Skin epidermis (tissue), 12 donors: ENCODE measurements around the gene LAMA1.

Experiments
- H3K27ac ChIP-seq, 21 experiments: fragments of 200-600 bp; sonication (generic) in 11 of 21; one replicate each; pipeline ENCODE4 v1.5.0; 2020; ENCODE audit warnings: mild to moderate bottlenecking in 3 of 21, inconsistent platforms in 2 of 21, moderate library complexity in 2 of 21
- H3K4me3 ChIP-seq, 7 experiments: fragments of 200-600 bp; sonication (generic) in 2 of 7; one replicate each; pipeline ENCODE4 v1.5.0; 2020; ENCODE audit warnings: inconsistent platforms in 2 of 7, mild to moderate bottlenecking in 2 of 7, moderate library complexity in 1 of 7

Gene LAMA1

GRCh38 chr18:6928359-6928758, 189.2 kb downstream of the LAMA1 start:
- Histone ChIP-seq H3K4me3 (no peak overlapping the region), H3K27ac (peak overlapping the region in 1 of 21 experiments; percentile 59)

GRCh38 chr18:6927153-6927552, 190.4 kb downstream of the LAMA1 start:
- Histone ChIP-seq H3K27ac (peak overlapping the region in 2 of 21 experiments; percentile 48 to 59), H3K4me3 (no peak overlapping the region)

GRCh38 chr18:6923220-6923619, 194.4 kb downstream of the LAMA1 start:
- no peak overlapping the region for H3K27ac ChIP-seq
- no peak overlapping the region for H3K4me3 ChIP-seq

GRCh38 chr18:6921571-6921970, 196.0 kb downstream of the LAMA1 start:
- no peak overlapping the region for H3K4me3 ChIP-seq
- H3K27ac ChIP-seq: no peak overlapping the region

GRCh38 chr18:6920099-6920955, 197.3 kb downstream of the LAMA1 start:
- Histone ChIP-seq H3K27ac (no peak overlapping the region), H3K4me3 (no peak overlapping the region)

GRCh38 chr18:6917072-6917471, 200.5 kb downstream of the LAMA1 start:
- no peak overlapping the region for H3K27ac ChIP-seq
- no peak overlapping the region for H3K4me3 ChIP-seq

GRCh38 chr18:6901286-6901926, 216.2 kb downstream of the LAMA1 start:
- no peak overlapping the region for H3K27ac ChIP-seq
- no peak overlapping the region for H3K4me3 ChIP-seq

- Histone ChIP-seq H3K4me3 (no peak overlapping the region), H3K27ac (no peak overlapping the region)
These were observed 225.8 kb downstream of the LAMA1 start for GRCh38 chr18:6891788-6892187.
